ENCODE measurements around the gene SECTM1.

SECTM1 gene

GRCh38 chr17:82351254-82351712, 17.7 kb upstream of the SECTM1 start:
- Histone ChIP-seq H3K36me3 (ENCODE audit: control insufficient read depth in 1 of 2, insufficient read depth in 2 of 2, low read depth in 1 of 2, low read length in 2 of 2) (no peaks in the 10 kb centered on the region), H3K79me1 (replicated peaks; ENCODE audit: low read length, poor library complexity, severe bottlenecking) (no peaks in the 10 kb centered on the region), H3K27me3 (ENCODE audit: control insufficient read depth in 1 of 2, insufficient read depth in 1 of 2, low read length in 2 of 2) (peaks cover 9 to 24% of the 10 kb centered on the region in 2 experiments), H4K8ac (ENCODE audit: low read length) (peak overlapping the region; percentile 62), H2AK5ac (ENCODE audit: low read length, severe bottlenecking) (no peak overlapping the region), H3K4ac (ENCODE audit: low read depth in 1 of 2, low read length in 2 of 2) (no peak overlapping the region), H3K4me2 (ENCODE audit: low read length, poor library complexity, severe bottlenecking) (no peak overlapping the region), H3K23ac (ENCODE audit: low read length in 2 of 2) (no peak overlapping the region), H4K91ac (ENCODE audit: low read length) (no peak overlapping the region), H2BK15ac (ENCODE audit: low read depth, poor library complexity, severe bottlenecking) (no peak overlapping the region), H2BK5ac (ENCODE audit: low read depth, low read length, poor library complexity, severe bottlenecking) (no peak overlapping the region), H2BK12ac (ENCODE audit: low read length in 2 of 2) (peak overlapping the region in 1 of 2 experiments; percentile 4), H3K18ac (ENCODE audit: low read depth in 1 of 2, low read length in 2 of 2) (peak overlapping the region in 1 of 2 experiments; percentile 13), H3K9me3 (ENCODE audit: control insufficient read depth, low read length) (no peaks in the 10 kb centered on the region), H3K9ac (ENCODE audit: low read length) (no peak overlapping the region), H2AFZ (ENCODE audit: low read depth, low read length) (no peak overlapping the region), H3K27ac (ENCODE audit: low read length, poor library complexity, severe bottlenecking) (no peak overlapping the region), H2BK120ac (ENCODE audit: low read depth, low read length) (no peak overlapping the region), H3K4me1 (ENCODE audit: control insufficient read depth, insufficient read depth, low read depth, low read length) (peaks cover 27% of the 10 kb centered on the region), H3K4me3 (ENCODE audit: insufficient read depth in 1 of 2, low read depth in 1 of 2, low read length in 2 of 2) (peak overlapping the region in 1 of 2 experiments; percentile 7), H3K14ac (ENCODE audit: low read length in 2 of 2) (no peak overlapping the region)
- 54% methylated on average over 21 of the region's 21 CpGs for WGBS
- DNase-seq: no peak

- Histone ChIP-seq H3K23ac (ENCODE audit: low read length in 2 of 2) (peak overlapping the region in 1 of 2 experiments; percentile 36), H3K9ac (ENCODE audit: low read length) (no peak overlapping the region), H4K8ac (ENCODE audit: low read length) (no peak overlapping the region), H2BK12ac (ENCODE audit: low read length in 2 of 2) (peak overlapping the region in 1 of 2 experiments; percentile 6), H3K4me3 (ENCODE audit: insufficient read depth in 1 of 2, low read depth in 1 of 2, low read length in 2 of 2) (no peak overlapping the region), H3K9me3 (ENCODE audit: control insufficient read depth, low read length) (no peaks in the 10 kb centered on the region), H3K14ac (ENCODE audit: low read length in 2 of 2) (no peak overlapping the region), H3K4me1 (ENCODE audit: control insufficient read depth, insufficient read depth, low read depth, low read length) (peaks cover 20% of the 10 kb centered on the region), H3K4ac (ENCODE audit: low read depth in 1 of 2, low read length in 2 of 2) (no peak overlapping the region), H2BK15ac (ENCODE audit: low read depth, poor library complexity, severe bottlenecking) (no peak overlapping the region), H4K91ac (ENCODE audit: low read length) (no peak overlapping the region), H2BK120ac (ENCODE audit: low read depth, low read length) (no peak overlapping the region), H2AK5ac (ENCODE audit: low read length, severe bottlenecking) (no peak overlapping the region), H2BK5ac (ENCODE audit: low read depth, low read length, poor library complexity, severe bottlenecking) (no peak overlapping the region), H3K36me3 (ENCODE audit: control insufficient read depth in 1 of 2, insufficient read depth in 2 of 2, low read depth in 1 of 2, low read length in 2 of 2) (no peaks in the 10 kb centered on the region), H3K27me3 (ENCODE audit: control insufficient read depth in 1 of 2, insufficient read depth in 1 of 2, low read length in 2 of 2) (peaks cover 9 to 20% of the 10 kb centered on the region in 2 experiments), H3K27ac (ENCODE audit: low read length, poor library complexity, severe bottlenecking) (no peak overlapping the region), H3K79me1 (replicated peaks; ENCODE audit: low read length, poor library complexity, severe bottlenecking) (no peaks in the 10 kb centered on the region), H3K4me2 (ENCODE audit: low read length, poor library complexity, severe bottlenecking) (no peak overlapping the region), H2AFZ (ENCODE audit: low read depth, low read length) (no peak overlapping the region), H3K18ac (ENCODE audit: low read depth in 1 of 2, low read length in 2 of 2) (no peak overlapping the region)
- no peak for DNase-seq
- 92% methylated on average over 28 of the region's 28 CpGs for WGBS
Measured at GRCh38 chr17:82350182-82351030, 16.8 kb upstream of the SECTM1 start.

GRCh38 chr17:82349287-82349701, 15.7 kb upstream of the SECTM1 start:
- no peak overlapping the region for H3K27ac ChIP-seq (ENCODE audit: low read length, poor library complexity, severe bottlenecking)
- no peaks in the 10 kb centered on the region for H3K36me3 ChIP-seq (ENCODE audit: control insufficient read depth in 1 of 2, insufficient read depth in 2 of 2, low read depth in 1 of 2, low read length in 2 of 2)
- no peak overlapping the region for H2AFZ ChIP-seq (ENCODE audit: low read depth, low read length)
- H3K4me3 ChIP-seq (ENCODE audit: insufficient read depth in 1 of 2, low read depth in 1 of 2, low read length in 2 of 2): peak overlapping the region in 1 of 2 experiments; percentile 62
- H2BK12ac ChIP-seq (ENCODE audit: low read length in 2 of 2): no peak overlapping the region
- H2BK15ac ChIP-seq (ENCODE audit: low read depth, poor library complexity, severe bottlenecking): peak overlapping the region; percentile 85
- no peak overlapping the region for H2BK120ac ChIP-seq (ENCODE audit: low read depth, low read length)
- no peaks in the 10 kb centered on the region for H3K9me3 ChIP-seq (ENCODE audit: control insufficient read depth, low read length)
- DNase-seq: no peak
- H3K4me2 ChIP-seq (ENCODE audit: low read length, poor library complexity, severe bottlenecking): no peak overlapping the region
- H3K14ac ChIP-seq (ENCODE audit: low read length in 2 of 2): no peak overlapping the region
- H4K8ac ChIP-seq (ENCODE audit: low read length): peak overlapping the region; percentile 43
- no peak overlapping the region for H2BK5ac ChIP-seq (ENCODE audit: low read depth, low read length, poor library complexity, severe bottlenecking)
- H2AK5ac ChIP-seq (ENCODE audit: low read length, severe bottlenecking): no peak overlapping the region
- H3K18ac ChIP-seq (ENCODE audit: low read depth in 1 of 2, low read length in 2 of 2): no peak overlapping the region
- no peak overlapping the region for H4K91ac ChIP-seq (ENCODE audit: low read length)
- H3K23ac ChIP-seq (ENCODE audit: low read length in 2 of 2): no peak overlapping the region
- H3K9ac ChIP-seq (ENCODE audit: low read length): peak overlapping the region; percentile 62
- H3K4me1 ChIP-seq (ENCODE audit: control insufficient read depth, insufficient read depth, low read depth, low read length): peaks cover 18% of the 10 kb centered on the region
- H3K27me3 ChIP-seq (ENCODE audit: control insufficient read depth in 1 of 2, insufficient read depth in 1 of 2, low read length in 2 of 2): peaks cover 9 to 16% of the 10 kb centered on the region in 2 experiments
- H3K79me1 ChIP-seq (replicated peaks; ENCODE audit: low read length, poor library complexity, severe bottlenecking): no peaks in the 10 kb centered on the region
- WGBS: 49% methylated on average over 10 of the region's 11 CpGs
- no peak overlapping the region for H3K4ac ChIP-seq (ENCODE audit: low read depth in 1 of 2, low read length in 2 of 2)

- Histone ChIP-seq H2BK120ac (ENCODE audit: low read depth, low read length) (no peak overlapping the region), H3K9ac (ENCODE audit: low read length) (peak overlapping the region; percentile 62), H2BK15ac (ENCODE audit: low read depth, poor library complexity, severe bottlenecking) (no peak overlapping the region), H3K36me3 (ENCODE audit: control insufficient read depth in 1 of 2, insufficient read depth in 2 of 2, low read depth in 1 of 2, low read length in 2 of 2) (no peaks in the 10 kb centered on the region), H3K4ac (ENCODE audit: low read depth in 1 of 2, low read length in 2 of 2) (no peak overlapping the region), H3K4me3 (ENCODE audit: insufficient read depth in 1 of 2, low read depth in 1 of 2, low read length in 2 of 2) (peak overlapping the region in 1 of 2 experiments; percentile 62), H2BK12ac (ENCODE audit: low read length in 2 of 2) (no peak overlapping the region), H3K4me2 (ENCODE audit: low read length, poor library complexity, severe bottlenecking) (no peak overlapping the region), H3K4me1 (ENCODE audit: control insufficient read depth, insufficient read depth, low read depth, low read length) (peaks cover 18% of the 10 kb centered on the region), H3K9me3 (ENCODE audit: control insufficient read depth, low read length) (no peaks in the 10 kb centered on the region), H3K27ac (ENCODE audit: low read length, poor library complexity, severe bottlenecking) (no peak overlapping the region), H4K8ac (ENCODE audit: low read length) (peak overlapping the region; percentile 43), H2BK5ac (ENCODE audit: low read depth, low read length, poor library complexity, severe bottlenecking) (no peak overlapping the region), H3K23ac (ENCODE audit: low read length in 2 of 2) (no peak overlapping the region), H2AFZ (ENCODE audit: low read depth, low read length) (no peak overlapping the region), H3K27me3 (ENCODE audit: control insufficient read depth in 1 of 2, insufficient read depth in 1 of 2, low read length in 2 of 2) (peaks cover 9 to 12% of the 10 kb centered on the region in 2 experiments), H3K79me1 (replicated peaks; ENCODE audit: low read length, poor library complexity, severe bottlenecking) (no peaks in the 10 kb centered on the region), H4K91ac (ENCODE audit: low read length) (no peak overlapping the region), H3K18ac (ENCODE audit: low read depth in 1 of 2, low read length in 2 of 2) (no peak overlapping the region), H3K14ac (ENCODE audit: low read length in 2 of 2) (no peak overlapping the region), H2AK5ac (ENCODE audit: low read length, severe bottlenecking) (no peak overlapping the region)
- WGBS: 85% methylated on average over 10 of the region's 11 CpGs
- DNase-seq: no peak
Measured at GRCh38 chr17:82348866-82349265, 15.3 kb upstream of the SECTM1 start.
